GM19099 (cell line): Measurements from ENCODE around the gene PIH1D1.

ENCODE experiments used
- POLR2A ChIP-seq: IDR thresholded peaks from 3 replicates; pipeline ENCODE4 v1.6.1; 2011; ENCODE audit warnings: low read depth; ENCODE audit not compliant: insufficient read length; ENCODE audit errors: extremely low read depth

The PIH1D1 gene

GRCh38 chr19:49407482-49408015 is 44.1 kb downstream of the PIH1D1 start:
- TF ChIP-seq POLR2A = no peak

- TF ChIP-seq POLR2A = no peak
Observed at GRCh38 chr19:49407079-49407478, 44.5 kb downstream of the PIH1D1 start.

DNA sequence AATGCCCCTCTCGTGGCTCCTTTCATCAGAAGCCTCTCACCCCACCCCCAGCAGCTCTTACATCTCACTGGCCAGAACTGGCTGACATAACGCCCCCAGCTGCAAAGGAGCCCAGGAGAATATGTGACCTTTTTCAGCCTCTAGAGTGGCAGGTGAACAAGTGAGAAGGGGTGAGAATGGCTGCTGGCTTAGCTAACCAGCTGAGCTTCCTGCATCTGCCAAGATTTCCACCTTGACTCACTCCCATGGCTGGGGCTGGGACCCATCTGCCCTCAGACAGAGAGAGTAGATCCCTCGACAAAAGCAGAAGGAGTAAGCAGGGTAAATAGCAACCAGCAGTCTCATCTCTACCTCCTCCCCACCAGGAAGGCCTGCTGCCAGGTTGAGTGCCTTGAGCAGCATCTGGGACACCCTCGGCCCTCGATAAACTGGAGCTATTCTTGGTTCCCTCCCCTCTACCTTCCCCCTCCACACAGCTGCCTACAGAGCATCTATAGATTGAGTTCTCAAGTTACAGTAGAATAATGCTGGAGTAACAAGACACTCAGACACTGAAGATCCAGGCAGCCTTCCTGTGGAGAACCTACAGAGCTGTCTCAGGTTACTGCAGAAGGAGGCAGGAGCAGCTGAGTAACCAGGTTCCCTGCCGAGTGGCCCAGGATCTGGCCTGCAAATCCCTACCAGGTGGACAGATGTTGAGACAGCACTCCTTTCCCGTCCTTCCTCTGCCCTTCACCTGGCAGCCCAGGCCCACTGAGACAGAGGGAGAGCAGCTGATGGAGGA is 48.0 kb downstream of the PIH1D1 start:
- TF ChIP-seq POLR2A = no peak

DNA sequence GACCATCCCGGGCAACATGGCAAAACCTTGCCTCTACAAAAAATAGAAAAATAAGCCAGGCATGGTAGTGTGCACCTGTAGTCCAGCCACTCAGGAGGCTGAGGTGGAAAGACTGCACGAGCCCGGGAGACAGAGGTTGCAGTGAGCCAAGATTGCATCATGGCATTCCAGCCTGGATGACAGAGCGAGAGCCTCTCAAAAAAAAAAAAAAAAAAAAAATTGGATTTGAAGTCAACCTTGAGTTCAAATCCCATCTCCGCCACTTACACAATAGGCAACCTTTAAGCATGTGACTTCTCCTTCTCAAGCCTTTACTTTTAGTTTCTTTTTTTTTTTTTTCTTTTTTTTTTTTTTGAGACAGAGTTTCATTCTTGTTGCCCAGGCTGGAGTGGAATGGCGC is 51.6 kb downstream of the PIH1D1 start:
- no peak for TF ChIP-seq POLR2A

DNA sequence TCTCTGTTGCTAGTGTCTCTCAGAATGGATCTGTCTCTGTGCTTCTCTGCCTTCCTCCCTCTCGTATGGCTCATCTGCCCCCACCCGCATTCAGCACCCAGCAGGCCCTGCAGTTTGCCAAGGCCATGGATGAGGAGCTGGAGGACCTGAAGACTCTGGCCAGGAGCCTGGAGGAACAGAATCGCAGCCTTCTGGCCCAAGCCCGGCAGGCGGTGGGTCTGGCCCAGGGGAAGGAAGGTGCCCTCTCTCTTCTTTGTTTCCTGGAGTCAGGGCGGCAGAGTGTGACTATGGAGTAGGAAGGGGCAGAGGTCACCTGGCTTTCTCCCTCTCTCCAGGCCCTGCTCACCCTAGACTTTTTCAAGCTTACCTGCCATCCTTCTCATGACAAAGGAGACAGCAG is 52.7 kb downstream of the PIH1D1 start:
- no peak for TF ChIP-seq POLR2A

DNA sequence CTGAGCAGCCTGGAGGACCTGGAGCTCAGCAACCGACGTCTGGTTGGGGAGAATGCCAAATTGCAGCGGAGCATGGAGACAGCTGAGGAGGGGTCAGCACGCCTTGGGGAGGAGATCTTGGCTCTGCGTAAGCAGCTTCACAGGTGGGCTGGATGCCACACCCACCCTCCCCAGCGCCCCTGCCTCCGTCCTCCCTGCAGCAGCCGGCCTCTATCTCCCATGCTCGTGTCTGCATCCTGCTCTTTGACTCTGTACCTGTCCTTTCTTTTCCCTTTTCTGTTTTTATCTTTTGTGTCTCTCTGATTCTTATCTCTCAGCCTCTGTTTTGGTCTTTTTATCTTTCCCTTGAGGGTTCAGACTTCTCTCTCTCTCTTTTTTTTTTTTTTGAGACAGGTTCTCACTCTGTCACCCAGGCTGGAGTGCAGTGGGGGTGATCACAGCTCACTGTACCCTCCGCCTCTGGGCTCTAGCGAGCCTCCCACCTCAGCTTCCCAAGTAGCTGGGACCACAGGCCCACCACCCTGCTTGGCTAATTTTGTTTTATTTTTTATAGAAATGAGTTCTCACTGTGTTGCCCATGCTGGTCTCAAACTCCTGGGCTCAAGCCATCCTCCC is 53.5 kb downstream of the PIH1D1 start:
- TF ChIP-seq POLR2A = no peak

DNA sequence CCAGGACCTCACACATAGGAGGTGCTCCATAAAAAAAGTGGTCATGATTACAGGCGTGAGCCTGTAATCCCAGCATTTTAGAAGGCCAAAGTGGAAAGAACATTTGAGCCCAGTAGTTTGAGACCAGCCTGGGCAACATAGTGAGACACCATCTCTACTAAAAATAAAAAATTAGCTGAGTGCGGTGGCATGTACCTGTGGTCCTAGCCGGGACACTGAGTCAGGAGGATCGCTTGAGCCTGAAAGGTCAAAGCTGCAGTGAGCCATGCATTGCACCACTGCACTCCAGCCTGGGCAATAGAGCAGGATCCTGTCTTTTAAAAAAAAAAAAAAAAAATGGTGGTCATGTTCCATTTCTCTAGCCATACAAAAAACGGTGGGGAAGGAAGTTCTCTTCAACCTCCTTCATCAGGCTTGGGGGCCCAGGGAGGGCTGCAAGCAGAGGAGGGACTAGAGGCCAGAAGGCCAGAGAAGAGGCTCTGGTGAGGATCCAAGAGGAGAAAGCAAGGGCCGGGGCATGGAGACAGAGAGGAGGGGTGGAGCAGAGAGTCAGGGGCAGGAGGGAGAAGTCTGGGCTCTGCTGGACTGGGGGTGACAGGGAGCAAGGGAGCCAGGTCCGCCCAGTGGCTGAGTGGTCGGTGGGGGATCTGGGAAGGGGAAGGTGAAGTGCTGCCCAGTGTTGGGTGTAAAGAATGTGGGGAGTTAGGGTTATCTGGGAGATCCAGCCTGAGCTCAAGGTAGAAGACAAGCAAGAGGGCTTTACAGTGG is 54.7 kb downstream of the PIH1D1 start:
- TF ChIP-seq POLR2A = no peak
